Astrocyte of the cerebellum (primary cell): ENCODE results near the gene NDST1.

Experiments used
- DNase-seq: peaks from one replicate; pipeline ENCODE4 v3.0.0-alpha.2; 2011; ENCODE audit warnings: low read depth
- H3K4me3 ChIP-seq: 2 replicates; pipeline ENCODE4 v1.5.1; 2011; ENCODE audit warnings: mild to moderate bottlenecking, low read depth, low read length, moderate library complexity
- in situ Hi-C: cut with HindIII; loops from 2 replicates; pipeline ENCODE4 v1.10.0; 2017; ENCODE audit warnings: low sequenced_read_pairs
- TF ChIP-seq, protein P1 (sequence below): IDR thresholded peaks from 2 replicates; pipeline ENCODE4 v1.5.1; 2012; ENCODE audit warnings: low read length, low read depth, moderate library complexity, mild to moderate bottlenecking; ENCODE audit errors: missing control alignments

NDST1 gene

GRCh38 chr5:150574818-150575547, 67.1 kb downstream of the NDST1 start:
- no peak for DNase-seq
- no peak overlapping the region for H3K4me3 ChIP-seq
- in situ Hi-C loops, result no loop called here
- TF ChIP-seq, protein P1, sequence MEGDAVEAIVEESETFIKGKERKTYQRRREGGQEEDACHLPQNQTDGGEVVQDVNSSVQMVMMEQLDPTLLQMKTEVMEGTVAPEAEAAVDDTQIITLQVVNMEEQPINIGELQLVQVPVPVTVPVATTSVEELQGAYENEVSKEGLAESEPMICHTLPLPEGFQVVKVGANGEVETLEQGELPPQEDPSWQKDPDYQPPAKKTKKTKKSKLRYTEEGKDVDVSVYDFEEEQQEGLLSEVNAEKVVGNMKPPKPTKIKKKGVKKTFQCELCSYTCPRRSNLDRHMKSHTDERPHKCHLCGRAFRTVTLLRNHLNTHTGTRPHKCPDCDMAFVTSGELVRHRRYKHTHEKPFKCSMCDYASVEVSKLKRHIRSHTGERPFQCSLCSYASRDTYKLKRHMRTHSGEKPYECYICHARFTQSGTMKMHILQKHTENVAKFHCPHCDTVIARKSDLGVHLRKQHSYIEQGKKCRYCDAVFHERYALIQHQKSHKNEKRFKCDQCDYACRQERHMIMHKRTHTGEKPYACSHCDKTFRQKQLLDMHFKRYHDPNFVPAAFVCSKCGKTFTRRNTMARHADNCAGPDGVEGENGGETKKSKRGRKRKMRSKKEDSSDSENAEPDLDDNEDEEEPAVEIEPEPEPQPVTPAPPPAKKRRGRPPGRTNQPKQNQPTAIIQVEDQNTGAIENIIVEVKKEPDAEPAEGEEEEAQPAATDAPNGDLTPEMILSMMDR, result no peak

- in situ Hi-C loops, result no loop called here
- TF ChIP-seq, protein P1, result no peak
- H3K4me3 ChIP-seq, result no peak overlapping the region
- no peak for DNase-seq
Measured at GRCh38 chr5:150575745-150576448, 68.0 kb downstream of the NDST1 start.

DNA sequence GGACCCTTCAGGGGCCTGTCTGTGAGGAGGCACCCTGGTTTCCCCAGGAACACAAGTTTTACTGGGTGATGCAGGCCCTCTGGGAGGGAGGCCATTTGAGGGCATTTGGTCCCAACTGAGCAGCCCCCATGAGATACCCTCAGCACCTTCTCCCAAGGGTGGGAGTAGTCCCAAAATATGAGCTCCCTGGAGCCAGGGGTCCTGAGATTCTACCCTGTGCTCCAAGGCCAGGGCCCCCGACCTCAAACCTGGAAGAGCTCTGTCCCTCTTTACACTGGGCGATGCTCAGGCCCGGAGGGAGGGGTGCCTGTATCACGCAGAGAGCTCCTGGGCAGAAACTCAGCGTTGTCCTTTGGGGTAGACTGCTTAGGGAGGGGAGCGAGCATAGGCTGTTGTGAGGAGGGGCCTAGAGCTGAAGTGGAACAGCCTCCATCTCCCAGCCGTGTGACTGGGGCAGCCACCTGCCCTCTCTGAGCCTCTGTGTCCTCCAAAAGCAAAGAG, 68.6 kb downstream of the NDST1 start:
- no peak for DNase-seq
- H3K4me3 ChIP-seq, result no peak overlapping the region
- in situ Hi-C loops, result no loop called here
- TF ChIP-seq, protein P1, result no peak

- no peak overlapping the region for H3K4me3 ChIP-seq
- in situ Hi-C loops, result no loop called here
- TF ChIP-seq, protein P1, result no peak
- DNase-seq, result no peak
Measured at GRCh38 chr5:150577378-150578139, 69.6 kb downstream of the NDST1 start.

DNA sequence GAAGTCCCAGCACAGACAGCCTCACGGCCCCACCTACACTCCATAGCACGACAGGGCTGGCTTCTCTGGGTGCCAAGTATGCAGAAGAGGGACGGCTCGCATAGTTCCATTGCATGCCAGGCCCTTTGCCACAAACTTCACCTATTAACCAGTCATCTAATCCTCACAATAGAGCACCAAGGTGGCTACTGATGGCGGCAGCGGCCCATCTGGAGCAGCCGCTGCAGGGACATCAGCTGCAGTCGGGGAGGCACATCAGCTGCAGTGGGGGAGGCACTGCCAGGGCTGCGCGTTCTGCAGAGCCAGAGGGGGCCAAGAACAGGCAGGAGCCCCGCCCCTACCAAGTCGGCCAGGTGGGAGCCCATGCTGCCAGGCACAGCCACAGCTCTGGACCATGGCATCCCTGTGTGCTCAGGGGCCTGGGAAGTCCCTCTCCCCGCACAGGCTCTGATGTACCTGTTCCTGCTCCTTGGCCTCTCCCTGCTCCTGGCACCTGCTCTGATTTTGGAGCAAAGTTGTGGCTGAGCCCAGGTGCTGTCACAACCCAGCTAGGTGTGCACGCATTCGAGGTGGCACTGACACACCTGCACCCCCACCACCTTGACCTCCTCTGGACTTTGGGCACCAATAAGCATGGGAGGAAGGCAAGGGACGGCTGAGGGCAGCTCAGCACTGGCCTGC, 71.0 kb downstream of the NDST1 start:
- no peak for DNase-seq
- in situ Hi-C loops, result no loop called here
- TF ChIP-seq, protein P1, result no peak
- H3K4me3 ChIP-seq, result no peak overlapping the region
